GM19035 (cell line): ENCODE results near the gene AK2.
"Not testable (repeated sequence)": the region's sequence is repeated elsewhere in the genome, so short reads cannot be mapped to it uniquely, and the experiment has no call there.

Experiments
- ATAC-seq: cut with Tn5 transposase; IDR thresholded peaks from one replicate; pipeline ENCODE4 v1.9.1; 2021; ENCODE audit not compliant: unreplicated experiment

AK2 gene

GRCh38 chr1:32977546-32978087 lies 59.1 kb downstream of the AK2 start:
- ATAC-seq = no peak

- ATAC-seq = not testable (repeated sequence)
These were observed 61.6 kb downstream of the AK2 start for GRCh38 chr1:32975055-32975454.

GRCh38 chr1:32973458-32973857 lies 63.2 kb downstream of the AK2 start:
- not testable (repeated sequence) for ATAC-seq

GRCh38 chr1:32972814-32973428 lies 63.8 kb downstream of the AK2 start:
- ATAC-seq = no peak

GRCh38 chr1:32971576-32971975 lies 65.1 kb downstream of the AK2 start:
- ATAC-seq = no peak

- no peak for ATAC-seq
These were observed 65.5 kb downstream of the AK2 start for GRCh38 chr1:32971156-32971555.

- ATAC-seq = no peak
These were observed 67.1 kb downstream of the AK2 start for GRCh38 chr1:32969566-32969965.

GRCh38 chr1:32967888-32968568 lies 68.7 kb downstream of the AK2 start:
- ATAC-seq = no peak

GRCh38 chr1:32966900-32967299 lies 69.8 kb downstream of the AK2 start:
- ATAC-seq = no peak

- no peak for ATAC-seq
These were observed 71.4 kb downstream of the AK2 start for GRCh38 chr1:32965251-32965747.

GRCh38 chr1:32964461-32965250 lies 72.0 kb downstream of the AK2 start, which contains the start of gene RNF19B:
Gene RNF19B (minus strand): TSS chr1:32964809. CDS start chr1:32964685, 124 bp downstream.
- peak; percentile 78 for ATAC-seq

- ATAC-seq = peak; percentile 33
These were observed 72.8 kb downstream of the AK2 start for GRCh38 chr1:32963746-32964460.

- ATAC-seq = no peak
These were observed 74.3 kb downstream of the AK2 start for GRCh38 chr1:32962248-32962896.

- ATAC-seq = no peak
These were observed 75.8 kb downstream of the AK2 start for GRCh38 chr1:32960819-32961355.

GRCh38 chr1:32960342-32960741 lies 76.3 kb downstream of the AK2 start:
- no peak for ATAC-seq

- no peak for ATAC-seq
These were observed 77.9 kb downstream of the AK2 start for GRCh38 chr1:32958827-32959226.
